HG02763 (cell line): ENCODE measurements around the gene RPL37A.

Experiments
- ATAC-seq: cut with Tn5 transposase; IDR thresholded peaks from one replicate; pipeline ENCODE4 v1.9.1; 2021; ENCODE audit warnings: mild to moderate bottlenecking, moderate library complexity; ENCODE audit not compliant: unreplicated experiment

Gene RPL37A

GRCh38 chr2:216546241-216546640, 47.6 kb downstream of the RPL37A start:
- ATAC-seq: no peak

- ATAC-seq: no peak
Measured at GRCh38 chr2:216546641-216547403, 48.2 kb downstream of the RPL37A start.

- ATAC-seq: no peak
Measured at GRCh38 chr2:216548901-216549331, 50.3 kb downstream of the RPL37A start.

DNA sequence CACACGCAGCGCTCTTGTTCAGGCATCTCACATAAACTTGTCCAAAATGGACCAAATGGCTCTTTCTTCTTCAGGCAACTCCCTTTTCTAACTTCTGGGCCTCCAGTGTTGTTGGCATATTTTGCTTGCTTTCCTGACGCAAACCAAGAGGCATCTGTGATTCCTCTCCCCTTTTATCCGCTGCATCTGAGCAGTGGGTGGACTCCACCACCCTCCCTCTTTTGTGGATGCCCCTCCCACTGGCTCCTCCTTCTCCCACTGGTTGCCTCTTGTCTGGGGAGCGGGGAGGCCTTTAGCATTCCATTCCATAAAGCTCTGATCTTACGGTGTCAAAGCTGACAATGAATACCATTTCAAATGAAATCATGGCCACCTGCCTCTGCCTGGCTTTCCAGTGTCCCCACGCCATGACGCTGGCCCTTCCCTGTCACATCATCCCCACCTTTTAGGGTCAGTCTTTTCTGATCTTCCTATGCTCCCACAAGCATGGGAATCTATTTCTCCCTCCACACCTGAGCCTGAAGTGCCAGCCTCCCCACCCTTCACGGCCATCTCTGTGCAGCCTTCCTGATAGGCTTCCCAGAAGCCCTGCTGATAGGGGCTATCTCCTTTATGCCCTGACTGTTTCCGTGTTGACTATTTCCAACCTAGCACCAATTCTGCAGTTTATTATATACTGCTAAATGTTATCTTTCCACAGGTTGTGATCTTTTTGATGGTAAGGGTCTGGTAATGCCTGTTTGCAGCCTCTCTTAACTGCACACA, 51.5 kb downstream of the RPL37A start:
- no peak for ATAC-seq

GRCh38 chr2:216551234-216552068, 52.8 kb downstream of the RPL37A start:
- no peak for ATAC-seq

DNA sequence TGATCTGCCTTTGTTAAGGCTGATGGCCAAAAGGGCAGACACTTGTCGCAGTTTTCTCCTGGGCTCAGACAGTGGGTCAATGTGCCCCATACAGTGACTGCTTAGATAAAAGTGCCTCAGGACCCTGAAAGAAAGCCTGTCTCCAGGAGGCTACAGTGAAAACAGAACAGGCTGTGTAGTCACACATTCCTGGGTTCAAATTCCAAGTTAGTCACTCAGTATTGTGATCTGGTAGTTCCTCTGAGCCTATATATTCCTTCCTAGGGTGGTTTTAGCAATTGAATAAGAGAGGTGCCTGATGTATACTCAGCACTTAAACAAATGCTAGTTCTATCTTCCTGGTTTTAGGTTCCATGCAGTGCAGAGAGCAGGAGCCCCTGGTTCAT, 54.4 kb downstream of the RPL37A start:
- no peak for ATAC-seq
